HEK293T (cell line): ENCODE measurements around the gene CYP4F8.

Experiments
- FOXM1 ChIP-seq: fragments of 450-650 bp; IDR thresholded peaks from 2 replicates; pipeline ENCODE4 v1.6.1; 2017; ENCODE audit warnings: mild to moderate bottlenecking, borderline replicate concordance
- HDGF ChIP-seq: fragments of 450-650 bp; IDR thresholded peaks from 2 replicates; pipeline ENCODE4 v1.6.1; 2017; ENCODE audit warnings: antibody characterized with exemption, borderline replicate concordance
- SP1 ChIP-seq: fragments of 450-650 bp; IDR thresholded peaks from 2 replicates; pipeline ENCODE4 v1.6.1; 2017
- SUZ12 ChIP-seq: fragments of 450-650 bp; IDR thresholded peaks from 2 replicates; pipeline ENCODE4 v1.6.1; 2016; ENCODE audit warnings: mild to moderate bottlenecking

- TF ChIP-seq FOXM1 (no peak), SUZ12 (no peak), HDGF (no peak), SP1 (no peak)
Observed at GRCh38 chr19:15666883-15667282, 51.9 kb downstream of the CYP4F8 start.
